ENCODE data around the gene SART3.

DNA sequence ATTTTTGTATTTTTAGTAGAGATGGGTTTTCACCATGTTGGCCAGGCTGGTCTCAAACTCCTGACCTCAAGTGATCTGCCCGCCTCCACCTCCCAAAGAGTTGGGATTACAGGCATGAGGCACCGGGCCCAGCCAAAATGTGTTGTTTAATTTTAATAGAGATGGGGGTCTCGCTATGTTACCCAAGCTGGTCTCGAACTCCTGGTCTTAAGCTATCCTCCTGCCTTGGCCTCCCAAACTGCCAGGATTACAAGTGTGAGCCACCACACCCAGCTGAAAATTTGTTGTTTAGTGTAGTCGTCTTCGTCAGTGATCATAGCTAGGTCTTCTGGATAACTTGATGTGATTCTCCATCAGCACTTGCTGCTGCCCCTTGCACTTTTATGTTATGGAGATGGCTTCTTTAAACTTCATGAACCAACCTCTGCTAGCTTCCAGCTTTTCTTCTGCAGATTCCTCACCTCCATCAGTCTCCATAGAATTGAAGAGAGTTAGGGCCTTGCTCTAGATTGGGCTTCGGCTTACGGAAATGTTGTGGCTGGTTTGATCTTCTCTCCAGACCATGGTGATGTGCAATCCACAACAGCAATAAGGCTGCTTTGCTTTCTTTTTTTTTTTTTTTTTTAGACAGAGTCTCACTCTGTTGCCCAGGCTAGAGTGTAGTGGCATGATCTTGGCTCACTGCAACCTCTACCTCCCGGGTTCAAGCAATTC lies 14.4 kb upstream of the SART3 start:
- TF ChIP-seq, protein P1, sequence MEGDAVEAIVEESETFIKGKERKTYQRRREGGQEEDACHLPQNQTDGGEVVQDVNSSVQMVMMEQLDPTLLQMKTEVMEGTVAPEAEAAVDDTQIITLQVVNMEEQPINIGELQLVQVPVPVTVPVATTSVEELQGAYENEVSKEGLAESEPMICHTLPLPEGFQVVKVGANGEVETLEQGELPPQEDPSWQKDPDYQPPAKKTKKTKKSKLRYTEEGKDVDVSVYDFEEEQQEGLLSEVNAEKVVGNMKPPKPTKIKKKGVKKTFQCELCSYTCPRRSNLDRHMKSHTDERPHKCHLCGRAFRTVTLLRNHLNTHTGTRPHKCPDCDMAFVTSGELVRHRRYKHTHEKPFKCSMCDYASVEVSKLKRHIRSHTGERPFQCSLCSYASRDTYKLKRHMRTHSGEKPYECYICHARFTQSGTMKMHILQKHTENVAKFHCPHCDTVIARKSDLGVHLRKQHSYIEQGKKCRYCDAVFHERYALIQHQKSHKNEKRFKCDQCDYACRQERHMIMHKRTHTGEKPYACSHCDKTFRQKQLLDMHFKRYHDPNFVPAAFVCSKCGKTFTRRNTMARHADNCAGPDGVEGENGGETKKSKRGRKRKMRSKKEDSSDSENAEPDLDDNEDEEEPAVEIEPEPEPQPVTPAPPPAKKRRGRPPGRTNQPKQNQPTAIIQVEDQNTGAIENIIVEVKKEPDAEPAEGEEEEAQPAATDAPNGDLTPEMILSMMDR (IDR thresholded peaks at IDR 0.05): no peak
- no peak for TF ChIP-seq POLR2A (IDR thresholded peaks at IDR 0.05)

All from Peyer's patch (tissue), 4 donors.